ENCODE results near the gene CBY3.
"Not testable (repeated sequence)": the region's sequence is repeated elsewhere in the genome, so short reads cannot be mapped to it uniquely, and the experiment has no call there.

Gene CBY3

DNA sequence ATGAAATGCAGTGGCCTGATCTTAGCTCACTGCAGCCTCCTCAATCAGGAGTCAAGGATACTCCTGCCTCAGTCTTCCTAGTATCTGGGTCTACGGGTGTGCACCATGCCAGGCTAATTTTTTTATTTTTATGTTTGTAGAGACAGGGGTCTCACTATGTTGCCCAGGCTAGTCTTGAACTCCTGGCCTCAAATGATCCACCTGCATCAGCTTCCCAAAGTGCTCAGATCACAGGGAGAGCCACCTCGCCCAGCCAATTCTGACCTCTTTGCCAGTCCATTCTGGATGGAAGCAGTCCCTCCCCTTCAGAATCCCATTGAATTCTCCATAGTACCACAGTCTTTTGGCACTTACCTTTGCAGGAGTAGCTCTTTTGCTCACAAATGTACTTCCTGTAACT is 16.3 kb upstream of the CBY3 start:
- TF ChIP-seq JUND (IDR thresholded peaks at IDR 0.05; ENCODE audit: low read depth): no peak
- DNase-seq (ENCODE audit: low read depth in 1 of 2, low spot score in 1 of 2): no peak
- in situ Hi-C loops (cut with HindIII; ENCODE audit: low pct_unique_long_range_greater_than_20kb, low sequenced_read_pairs): no loop called here

- in situ Hi-C loops (cut with HindIII; ENCODE audit: low pct_unique_long_range_greater_than_20kb, low sequenced_read_pairs): no loop called here
- no peak for TF ChIP-seq JUND (IDR thresholded peaks at IDR 0.05; ENCODE audit: low read depth)
- DNase-seq (ENCODE audit: low read depth in 1 of 2, low spot score in 1 of 2): no peak
Measured at GRCh38 chr5:179696603-179697002, 15.8 kb upstream of the CBY3 start.

DNA sequence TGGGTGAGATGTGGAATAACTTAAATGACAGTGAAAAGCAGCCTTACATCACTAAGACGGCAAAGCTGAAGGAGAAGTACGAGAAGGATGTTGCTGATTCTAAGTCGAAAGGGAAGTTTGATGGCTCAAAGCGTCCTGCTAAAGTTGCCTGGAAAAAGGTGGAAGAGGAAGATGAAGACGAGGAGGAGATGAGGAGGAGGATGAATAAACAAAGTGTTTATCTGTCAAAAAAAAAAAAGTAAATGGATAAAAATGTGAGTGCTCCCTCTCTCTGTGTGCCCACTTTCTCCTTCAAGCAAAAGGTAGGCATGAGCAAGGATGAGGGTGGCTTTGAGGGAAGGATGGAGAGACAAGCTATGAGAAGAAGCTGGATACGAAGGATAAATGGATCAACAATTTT is 13.7 kb upstream of the CBY3 start:
- no peak for DNase-seq (ENCODE audit: low read depth in 1 of 2, low spot score in 1 of 2)
- in situ Hi-C loops (cut with HindIII; ENCODE audit: low pct_unique_long_range_greater_than_20kb, low sequenced_read_pairs): no loop called here
- TF ChIP-seq JUND (IDR thresholded peaks at IDR 0.05; ENCODE audit: low read depth): no peak

DNA sequence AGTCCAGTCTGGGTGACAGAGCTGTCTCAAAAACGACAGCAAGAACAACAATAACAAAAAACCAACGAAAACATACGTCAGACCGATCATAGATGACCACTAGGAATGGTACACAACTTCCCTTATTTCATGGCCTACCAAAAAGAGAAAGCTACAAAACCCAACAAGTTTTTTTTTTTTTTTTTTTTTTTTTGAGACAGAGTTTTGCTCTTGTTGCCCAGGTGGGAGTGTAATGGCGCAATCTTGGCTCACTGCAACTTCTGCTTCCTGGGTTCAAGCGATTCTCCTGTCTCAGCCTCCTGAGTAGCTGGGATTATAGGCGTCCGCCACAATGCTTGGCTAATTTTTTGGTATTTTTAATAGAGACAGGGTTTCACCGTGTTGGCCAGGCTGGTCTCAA is 8.4 kb upstream of the CBY3 start:
- in situ Hi-C loops (cut with HindIII; ENCODE audit: low pct_unique_long_range_greater_than_20kb, low sequenced_read_pairs); DNase-seq (ENCODE audit: low read depth in 1 of 2, low spot score in 1 of 2): not testable (repeated sequence)

DNA sequence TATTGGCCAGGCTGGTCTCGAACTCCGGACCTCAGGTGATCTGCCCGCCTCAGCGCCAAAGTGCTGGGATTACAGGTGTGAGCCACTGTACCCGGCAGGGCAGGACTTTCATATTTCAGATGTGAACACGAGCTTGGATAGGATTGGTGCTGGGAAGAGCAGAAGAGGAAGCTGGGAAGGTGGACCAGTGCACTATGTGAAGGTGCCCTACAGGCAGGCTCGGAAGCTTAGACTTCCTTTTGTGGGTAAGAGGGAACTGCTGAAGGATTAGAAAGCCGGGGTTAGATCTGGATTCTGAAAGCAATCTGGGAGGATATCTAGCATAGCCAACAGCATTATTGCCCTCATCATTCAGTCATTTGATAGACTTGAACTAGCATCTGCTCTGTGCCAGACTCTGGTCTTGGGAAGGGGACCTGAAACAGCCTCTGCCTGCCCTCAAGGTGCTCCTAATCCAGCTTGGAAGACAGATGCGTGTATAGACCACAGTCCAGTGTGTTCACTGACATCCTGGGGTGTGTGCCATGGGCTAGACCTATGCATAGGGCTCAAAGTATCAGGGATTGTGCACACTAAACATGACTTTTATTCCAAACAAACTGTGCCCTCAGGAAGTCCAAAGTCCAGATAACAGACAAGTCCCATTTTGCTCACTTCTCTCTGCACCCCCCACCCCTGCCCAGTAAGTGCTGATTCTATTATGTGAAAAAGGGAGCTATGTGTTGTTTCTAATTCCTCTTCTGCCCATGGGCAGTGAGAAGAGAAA is 637 bp downstream of the CBY3 start:
- no peak for DNase-seq (ENCODE audit: low read depth in 1 of 2, low spot score in 1 of 2)
- in situ Hi-C loops (cut with HindIII; ENCODE audit: low pct_unique_long_range_greater_than_20kb, low sequenced_read_pairs): no loop called here
- no peak for TF ChIP-seq JUND (IDR thresholded peaks at IDR 0.05; ENCODE audit: low read depth)

DNA sequence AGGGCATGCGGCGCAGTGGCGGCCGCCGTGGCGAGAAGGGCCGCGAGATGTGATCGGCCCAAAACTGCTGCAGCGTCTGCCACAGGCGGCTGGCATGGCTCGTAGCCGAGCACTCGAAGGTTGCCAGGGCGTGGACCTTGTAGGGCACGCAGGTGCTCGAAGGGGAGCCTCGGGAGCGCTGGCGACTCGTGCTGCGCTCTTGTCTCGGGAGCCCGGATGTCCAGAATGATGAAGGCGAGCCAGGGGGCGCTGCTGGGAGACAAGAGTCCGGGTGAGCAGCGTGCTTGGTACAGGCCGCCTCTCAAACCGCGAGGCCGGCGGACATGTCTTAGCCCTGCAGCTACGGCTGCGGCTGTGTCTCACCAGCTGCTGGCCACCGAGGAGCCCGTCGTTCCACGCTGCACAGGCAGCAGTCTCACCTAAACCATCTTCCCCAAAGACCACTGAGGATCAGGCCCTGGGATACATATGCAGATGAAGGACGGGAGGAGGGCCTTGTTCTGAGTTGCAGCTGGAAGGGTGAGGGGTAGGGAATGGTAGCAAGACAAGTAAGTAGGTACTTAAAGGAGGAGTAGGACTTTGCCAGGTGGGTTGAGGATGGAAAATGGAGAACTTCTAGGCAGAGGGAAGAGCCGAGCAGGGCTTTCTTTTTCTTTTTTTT is 1.7 kb downstream of the CBY3 start:
- DNase-seq (ENCODE audit: low read depth in 1 of 2, low spot score in 1 of 2): peak in 1 of 2 experiments; percentile 70
- in situ Hi-C loops (cut with HindIII; ENCODE audit: low pct_unique_long_range_greater_than_20kb, low sequenced_read_pairs): no loop called here
- TF ChIP-seq JUND (IDR thresholded peaks at IDR 0.05; ENCODE audit: low read depth): no peak

DNA sequence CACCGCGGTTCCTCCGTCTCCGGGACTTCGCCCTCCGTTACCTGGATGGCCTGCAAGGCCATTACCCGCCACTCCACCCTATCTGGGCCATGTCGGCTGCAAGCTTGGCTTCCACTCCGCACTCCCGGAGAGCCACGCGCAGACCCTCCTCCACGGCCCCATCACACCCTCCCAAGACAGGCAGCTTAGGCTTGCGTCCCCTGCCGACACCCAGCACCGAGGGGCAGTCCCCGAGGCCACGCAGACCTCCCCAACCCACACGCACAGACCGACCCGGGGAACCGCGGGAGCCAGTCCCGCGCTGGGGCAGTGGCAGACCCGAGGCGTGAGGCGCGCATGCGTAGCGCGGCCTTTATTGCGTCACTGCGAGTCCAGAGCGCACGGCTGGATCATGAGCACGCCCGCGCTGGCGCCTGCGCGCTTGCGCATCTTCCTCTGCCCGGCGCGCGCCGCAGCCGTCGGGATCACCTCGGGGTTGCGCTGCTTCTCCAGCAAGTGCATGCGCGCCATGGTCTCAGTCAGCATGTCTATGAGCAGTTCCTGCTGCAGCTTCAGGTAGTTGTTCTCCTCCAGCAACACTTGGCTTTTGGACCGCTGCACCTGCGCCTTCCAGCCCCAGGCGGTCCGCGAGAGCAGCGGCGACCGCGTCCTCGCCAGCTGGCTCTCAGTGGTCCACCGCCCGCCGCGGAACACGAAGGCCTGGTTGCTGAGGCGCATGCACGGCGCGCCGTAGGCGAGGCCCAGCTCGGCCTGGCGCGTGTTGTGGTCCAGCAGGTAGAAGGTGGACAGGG is 2.4 kb downstream of the CBY3 start:
- in situ Hi-C loops (cut with HindIII; ENCODE audit: low pct_unique_long_range_greater_than_20kb, low sequenced_read_pairs): no loop called here
- DNase-seq (ENCODE audit: low read depth in 1 of 2, low spot score in 1 of 2): peak; percentile 85 to 96
- TF ChIP-seq JUND (IDR thresholded peaks at IDR 0.05; ENCODE audit: low read depth): no peak

GRCh38 chr5:179668391-179668790 is 12.4 kb downstream of the CBY3 start:
- no peak for TF ChIP-seq JUND (IDR thresholded peaks at IDR 0.05; ENCODE audit: low read depth)
- in situ Hi-C loops (cut with HindIII; ENCODE audit: low pct_unique_long_range_greater_than_20kb, low sequenced_read_pairs): no loop called here
- DNase-seq (ENCODE audit: low read depth in 1 of 2, low spot score in 1 of 2): peak in 1 of 2 experiments; percentile 50

- DNase-seq (ENCODE audit: low read depth in 1 of 2, low spot score in 1 of 2); in situ Hi-C loops (cut with HindIII; ENCODE audit: low pct_unique_long_range_greater_than_20kb, low sequenced_read_pairs): not testable (repeated sequence)
Measured at GRCh38 chr5:179661647-179662046, 19.2 kb downstream of the CBY3 start.

GRCh38 chr5:179658179-179658856 is 22.5 kb downstream of the CBY3 start:
- DNase-seq (ENCODE audit: low read depth in 1 of 2, low spot score in 1 of 2): peak in 1 of 2 experiments; percentile 24
- in situ Hi-C loops (cut with HindIII; ENCODE audit: low pct_unique_long_range_greater_than_20kb, low sequenced_read_pairs): not testable (repeated sequence)

GRCh38 chr5:179657302-179658178 is 23.3 kb downstream of the CBY3 start:
- DNase-seq (ENCODE audit: low read depth in 1 of 2, low spot score in 1 of 2); in situ Hi-C loops (cut with HindIII; ENCODE audit: low pct_unique_long_range_greater_than_20kb, low sequenced_read_pairs): not testable (repeated sequence)

- in situ Hi-C loops (cut with HindIII; ENCODE audit: low pct_unique_long_range_greater_than_20kb, low sequenced_read_pairs); DNase-seq (ENCODE audit: low read depth in 1 of 2, low spot score in 1 of 2): not testable (repeated sequence)
Measured at GRCh38 chr5:179653135-179653534, 27.7 kb downstream of the CBY3 start.

DNA sequence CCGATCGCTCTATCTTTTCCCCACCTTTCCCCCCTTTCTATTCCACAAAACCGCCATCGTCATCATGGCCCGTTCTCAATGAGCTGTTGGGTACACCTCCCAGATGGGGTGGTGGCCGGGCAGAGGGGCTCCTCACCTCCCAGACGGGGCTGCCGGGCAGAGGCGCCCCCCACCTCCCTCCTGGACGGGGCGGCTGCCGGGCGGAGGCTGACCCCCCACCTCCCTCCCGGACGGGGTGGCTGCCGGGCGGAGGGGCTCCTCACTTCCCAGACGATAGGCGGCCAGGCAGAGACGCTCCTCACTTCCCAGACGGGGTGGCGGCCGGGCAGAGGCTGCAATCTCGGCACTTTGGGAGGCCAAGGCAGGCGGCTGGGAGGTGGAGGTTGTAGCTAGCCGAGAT is 30.6 kb downstream of the CBY3 start:
- DNase-seq (ENCODE audit: low read depth in 1 of 2, low spot score in 1 of 2); in situ Hi-C loops (cut with HindIII; ENCODE audit: low pct_unique_long_range_greater_than_20kb, low sequenced_read_pairs): not testable (repeated sequence)

- DNase-seq (ENCODE audit: low read depth in 1 of 2, low spot score in 1 of 2); in situ Hi-C loops (cut with HindIII; ENCODE audit: low pct_unique_long_range_greater_than_20kb, low sequenced_read_pairs): not testable (repeated sequence)
Measured at GRCh38 chr5:179649166-179649703, 31.6 kb downstream of the CBY3 start.

All from T47D (cell line).